RWPE1 (cell line): Measurements from ENCODE around the gene IGFALS.
A peak's percentile ranks its signal among the peaks of the same experiment; 100 is the strongest.

Source experiments
- CTCF ChIA-PET: fragments of 350-600 bp; sonication (Branson Sonifier 250); formaldehyde crosslinking; extraction: SDS; loops from one replicate; lab custom pipeline; 2021; lab: Yijun Ruan, JAX
- POLR2A ChIA-PET: fragments of 400-600 bp; formaldehyde crosslinking; extraction: SDS; loops from one replicate; lab custom pipeline; 2020; ENCODE audit warnings: antibody characterized with exemption; ENCODE audit not compliant: low non-redundant PET; lab: Yijun Ruan, JAX
- DNase-seq: peaks from one replicate; pipeline ENCODE4 v3.0.0; 2012; ENCODE audit warnings: low spot score
- H3K27ac ChIP-seq: fragments of 450-650 bp; 2 replicates; pipeline ENCODE4 v1.5.1; 2017
- CTCF ChIP-seq: fragments of 450-650 bp; conservative IDR thresholded peaks from 2 replicates; pipeline ENCODE4 v1.5.1; 2017; ENCODE audit warnings: low read depth, mild to moderate bottlenecking

IGFALS gene

GRCh38 chr16:1775006-1775845, 18.3 kb downstream of the IGFALS start:
- TF ChIP-seq CTCF = no peak
- ChIA-PET POLR2A (no interaction called here), CTCF (no interaction called here)
- H3K27ac ChIP-seq = peak overlapping the region; percentile 92
- DNase-seq = no peak

DNA sequence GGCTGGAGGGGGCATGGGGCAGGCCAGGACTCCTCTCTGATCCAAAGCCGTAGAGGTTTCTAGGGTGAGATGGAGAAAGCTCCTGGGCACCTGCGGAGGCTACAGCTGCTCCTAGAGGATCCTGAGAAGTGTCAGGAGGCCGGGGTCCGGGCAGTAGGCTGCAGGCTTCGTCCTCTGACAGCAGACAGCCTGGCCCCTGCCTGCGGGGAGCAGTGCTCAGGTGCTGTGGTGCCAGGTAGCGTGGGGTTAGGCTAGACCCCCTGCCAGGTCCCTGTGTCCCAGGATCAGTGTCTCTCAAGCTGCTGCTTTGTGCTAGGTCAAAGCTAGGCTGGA, 19.1 kb downstream of the IGFALS start:
- H3K27ac ChIP-seq = peak overlapping the region; percentile 92
- ChIA-PET CTCF (interaction anchor here (0.7 kb wide), 1 partner anchor 23 kb away, joined by 3 read pairs; no protein-coding TSS in a partner anchor), POLR2A (interaction anchor here (0.9 kb wide), 1 partner anchor 8 kb away, joined by 5 read pairs; the partner anchor contains the start of genes NUBP2 and SPSB3)
- no peak for TF ChIP-seq CTCF
- no peak for DNase-seq

DNA sequence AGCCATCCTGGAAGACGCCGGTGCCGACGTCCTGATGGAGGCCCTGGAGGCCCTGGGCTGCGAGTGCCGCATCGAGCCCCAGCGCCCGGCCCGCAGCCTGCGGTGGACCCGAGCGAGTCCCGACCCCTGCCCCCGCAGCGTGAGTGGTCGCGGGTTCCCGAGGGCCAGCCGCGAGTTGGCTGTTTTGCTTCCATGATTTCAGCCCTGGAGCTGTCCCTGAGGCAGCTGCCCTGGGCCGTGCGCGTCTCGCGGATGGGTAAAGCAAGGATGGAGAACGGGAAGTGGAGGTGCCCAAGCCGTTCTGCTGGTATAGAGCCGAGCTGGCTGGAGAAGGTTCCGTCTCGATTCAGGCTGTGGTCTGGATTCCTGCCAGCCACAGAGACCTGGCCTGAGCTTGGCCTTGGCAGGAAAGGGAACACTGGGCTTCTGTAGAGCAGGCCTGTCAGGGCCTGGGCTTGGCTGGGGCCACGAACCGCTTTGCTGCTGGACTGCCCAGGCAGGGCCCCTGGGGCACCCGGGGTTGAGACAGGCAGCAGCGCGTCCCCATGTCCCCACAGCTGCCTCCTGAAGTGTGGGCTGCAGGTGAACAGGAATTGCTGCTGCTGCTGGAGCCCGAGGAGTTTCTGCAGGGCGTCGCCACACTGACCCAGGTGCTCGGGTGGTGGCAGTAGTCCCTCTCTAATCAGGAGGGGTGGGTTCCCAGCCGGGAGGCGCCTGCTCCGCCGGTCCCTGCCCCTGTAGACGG, 19.6 kb downstream of the IGFALS start:
- POLR2A ChIA-PET = interaction anchor here (0.8 to 0.9 kb wide), 2 partner anchors 9 to 48 kb away, joined by 3 to 5 read pairs; partner anchors contain the start of genes NUBP2 and SPSB3
- TF ChIP-seq CTCF = peak; percentile 57
- peak overlapping the region; percentile 92 for H3K27ac ChIP-seq
- CTCF ChIA-PET = interaction anchor here (0.5 to 0.7 kb wide), 3 partner anchors 23 to 33 kb away, joined by 3 read pairs; no protein-coding TSS in a partner anchor
- peak; percentile 40 for DNase-seq

GRCh38 chr16:1772908-1773702, 20.4 kb downstream of the IGFALS start, which contains the start of gene MRPS34:
TSS of gene MRPS34 (minus strand) at chr16:1773134. CDS start at chr16:1773119, 15 bp downstream.
- H3K27ac ChIP-seq = peak within 1 kb of the TSS; percentile 92
- peak; percentile 82 for TF ChIP-seq CTCF
- CTCF ChIA-PET = interaction anchor here (0.7 to 1.7 kb wide), 4 partner anchors 25 to 156 kb away, joined by 3 to 8 read pairs (median 3); partner anchors contain the start of gene MAPK8IP3
- POLR2A ChIA-PET = interaction anchor here (0.8 to 0.9 kb wide), 2 partner anchors 10 to 47 kb away, joined by 3 to 5 read pairs; partner anchors contain the start of genes NUBP2 and SPSB3
- peak; percentile 72 for DNase-seq

DNA sequence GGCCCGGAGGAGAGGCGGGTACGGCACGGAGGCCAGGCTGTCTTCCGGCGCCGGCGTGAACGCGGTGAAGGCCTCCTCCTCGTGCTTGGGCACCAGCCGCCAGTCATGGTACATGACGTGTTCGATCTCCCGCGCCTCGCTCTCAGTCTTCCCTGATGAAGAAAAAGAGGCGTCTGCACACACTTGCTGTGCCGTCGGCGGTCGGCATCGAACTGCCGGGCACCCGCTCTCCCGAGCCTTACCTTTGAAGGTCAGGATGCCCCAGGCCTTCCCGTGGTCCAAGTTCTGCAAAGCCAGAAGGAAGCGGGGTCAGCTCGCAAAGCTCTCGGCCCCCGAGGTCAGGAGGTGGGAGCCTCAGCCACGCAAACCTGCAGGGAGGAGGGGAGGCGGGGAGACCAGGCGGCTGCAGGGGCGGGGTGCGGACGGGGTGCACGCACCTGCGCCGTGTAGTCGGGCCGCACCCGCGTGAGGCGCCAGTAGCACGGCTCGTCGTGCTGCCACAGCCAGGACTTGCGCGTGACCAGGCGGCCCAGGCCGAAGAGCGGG, 21.1 kb downstream of the IGFALS start, which contains the start of gene EME2:
Gene EME2, plus strand, starts transcription at position 449 of the 546 bp plus-strand sequence. CDS start 418 bp downstream, outside the sequence.
- POLR2A ChIA-PET = no interaction called here
- no peak for DNase-seq
- CTCF ChIA-PET = interaction anchor here (1.0 to 1.7 kb wide), 3 partner anchors 28 to 157 kb away, joined by 3 to 8 read pairs (median 3); partner anchors contain the start of gene MAPK8IP3
- no peak for TF ChIP-seq CTCF
- H3K27ac ChIP-seq = peak within 1 kb of the TSS; percentile 92
